Mesendoderm (in vitro differentiated cells): ENCODE data around the gene IPP.
A peak's percentile ranks its signal among the peaks of the same experiment; 100 is the strongest.

Experiments used
- DNase-seq: peaks from one replicate; pipeline ENCODE4 v3.0.0; 2013
- H2AK5ac ChIP-seq: 2 replicates; pipeline ENCODE4 v1.6.1; 2013; ENCODE audit warnings: low read length, inconsistent platforms
- H2BK120ac ChIP-seq: 2 replicates; pipeline ENCODE4 v1.6.1; 2013; ENCODE audit warnings: low read depth, mild to moderate bottlenecking, low read length, moderate library complexity, mixed read lengths
- H2BK15ac ChIP-seq: replicated peaks from 2 replicates; pipeline ENCODE4 v1.6.1; 2013; ENCODE audit warnings: low read depth, mild to moderate bottlenecking, moderate library complexity
- H2BK5ac ChIP-seq: 2 replicates; pipeline ENCODE4 v1.6.1; 2013; ENCODE audit warnings: low read length, inconsistent platforms
- H3K18ac ChIP-seq: 2 replicates; pipeline ENCODE4 v1.6.1; 2013; ENCODE audit warnings: mild to moderate bottlenecking, low read length, mixed read lengths
- H3K23ac ChIP-seq: one replicate; pipeline ENCODE4 v1.6.1; 2013; ENCODE audit warnings: low read length
- H3K27ac ChIP-seq: 2 replicates; pipeline ENCODE4 v1.5.1; 2013; ENCODE audit warnings: low read depth, mild to moderate bottlenecking, inconsistent platforms, low read length, moderate library complexity
- H3K27me3 ChIP-seq: 2 replicates; pipeline ENCODE4 v1.6.1; 2013; ENCODE audit warnings: low read length, control low read depth, mild to moderate bottlenecking, inconsistent platforms; ENCODE audit not compliant: insufficient read depth, poor library complexity
- H3K36me3 ChIP-seq: 2 replicates; pipeline ENCODE4 v1.6.1; 2013; ENCODE audit warnings: low read length, inconsistent platforms; ENCODE audit not compliant: control insufficient read depth, insufficient read depth
- H3K4ac ChIP-seq: one replicate; pipeline ENCODE4 v1.6.1; 2013; ENCODE audit warnings: low read depth, mild to moderate bottlenecking, low read length, moderate library complexity
- H3K4me1 ChIP-seq: 2 replicates; pipeline ENCODE4 v1.6.1; 2013; ENCODE audit warnings: low read depth, low read length, inconsistent platforms; ENCODE audit not compliant: control insufficient read depth
- H3K4me2 ChIP-seq: 2 replicates; pipeline ENCODE4 v1.6.1; 2013; ENCODE audit warnings: low read length
- H3K4me3 ChIP-seq: 2 replicates; pipeline ENCODE4 v1.5.1; 2013; ENCODE audit warnings: mild to moderate bottlenecking, low read length
- H3K56ac ChIP-seq: one replicate; pipeline ENCODE4 v1.6.1; 2013; ENCODE audit warnings: low read length
- H3K79me1 ChIP-seq: 2 replicates; pipeline ENCODE4 v1.6.1; 2013; ENCODE audit warnings: low read length, inconsistent platforms
- H3K79me2 ChIP-seq: 2 replicates; pipeline ENCODE4 v1.6.1; 2013; ENCODE audit warnings: mild to moderate bottlenecking, low read length; ENCODE audit not compliant: control insufficient read depth, insufficient read depth
- H3K9ac ChIP-seq: 2 replicates; pipeline ENCODE4 v1.6.1; 2013; ENCODE audit warnings: low read length, inconsistent platforms
- H4K5ac ChIP-seq: one replicate; pipeline ENCODE4 v1.6.1; 2013; ENCODE audit warnings: low read length
- H4K8ac ChIP-seq: one replicate; pipeline ENCODE4 v1.6.1; 2013; ENCODE audit warnings: low read depth, mild to moderate bottlenecking, control low read depth, low read length, moderate library complexity
- WGBS: extraction: QIAGEN DNeasy Blood & Tissue Kit; methylation state at CpG from one replicate; pipeline ENCODE4 v1.1.7; 2013; ENCODE audit warnings: low lambda C conversion rate, missing lambda C conversion rate; ENCODE audit not compliant: insufficient coverage; ENCODE audit errors: extremely low coverage; 5-methylcytosine and 5-hydroxymethylcytosine counted together

The IPP gene

GRCh38 chr1:45789601-45790000, 39.1 kb upstream of the IPP start:
- WGBS, result no CpG with 5 or more reads among the region's 2 CpGs
- no peak overlapping the region for H3K4me3 ChIP-seq
- no peak overlapping the region for H3K18ac ChIP-seq
- H2BK5ac ChIP-seq, result no peak overlapping the region
- H4K5ac ChIP-seq, result no peak overlapping the region
- no peak overlapping the region for H3K23ac ChIP-seq
- no peak overlapping the region for H2BK15ac ChIP-seq
- H3K56ac ChIP-seq, result no peak overlapping the region
- H2BK120ac ChIP-seq, result no peak overlapping the region
- no peaks in the 10 kb centered on the region for H3K27me3 ChIP-seq
- H3K79me1 ChIP-seq, result no peaks in the 10 kb centered on the region
- no peak overlapping the region for H3K27ac ChIP-seq
- H3K4me2 ChIP-seq, result no peak overlapping the region
- no peak overlapping the region for H2AK5ac ChIP-seq
- no peaks in the 10 kb centered on the region for H3K4me1 ChIP-seq
- no peak overlapping the region for H4K8ac ChIP-seq
- no peaks in the 10 kb centered on the region for H3K36me3 ChIP-seq
- H3K79me2 ChIP-seq, result no peaks in the 10 kb centered on the region
- H3K4ac ChIP-seq, result no peak overlapping the region
- H3K9ac ChIP-seq, result no peak overlapping the region
- DNase-seq, result no peak

- H2BK120ac ChIP-seq, result no peak overlapping the region
- H3K4me2 ChIP-seq, result no peak overlapping the region
- no peaks in the 10 kb centered on the region for H3K27me3 ChIP-seq
- DNase-seq, result no peak
- no peak overlapping the region for H2BK15ac ChIP-seq
- H3K4me3 ChIP-seq, result no peak overlapping the region
- no peaks in the 10 kb centered on the region for H3K36me3 ChIP-seq
- H3K56ac ChIP-seq, result no peak overlapping the region
- no peaks in the 10 kb centered on the region for H3K79me1 ChIP-seq
- no peak overlapping the region for H4K8ac ChIP-seq
- H3K23ac ChIP-seq, result no peak overlapping the region
- no peak overlapping the region for H4K5ac ChIP-seq
- H3K4me1 ChIP-seq, result no peaks in the 10 kb centered on the region
- no peak overlapping the region for H3K9ac ChIP-seq
- WGBS, result no CpG with 5 or more reads among the region's 4 CpGs
- no peak overlapping the region for H3K27ac ChIP-seq
- H2AK5ac ChIP-seq, result no peak overlapping the region
- no peaks in the 10 kb centered on the region for H3K79me2 ChIP-seq
- no peak overlapping the region for H3K18ac ChIP-seq
- H3K4ac ChIP-seq, result no peak overlapping the region
- H2BK5ac ChIP-seq, result no peak overlapping the region
Observed at GRCh38 chr1:45787905-45788304, 37.5 kb upstream of the IPP start.

GRCh38 chr1:45785583-45785982, 35.1 kb upstream of the IPP start:
- WGBS, result no CpG with 5 or more reads among the region's 4 CpGs

GRCh38 chr1:45775794-45776193, 25.3 kb upstream of the IPP start:
- no peaks in the 10 kb centered on the region for H3K36me3 ChIP-seq
- no peak overlapping the region for H3K56ac ChIP-seq
- no peak overlapping the region for H2BK15ac ChIP-seq
- H3K4me3 ChIP-seq, result no peak overlapping the region
- WGBS, result no CpG with 5 or more reads among the region's 3 CpGs
- no peak overlapping the region for H3K23ac ChIP-seq
- no peak for DNase-seq
- H2BK5ac ChIP-seq, result no peak overlapping the region
- no peak overlapping the region for H4K5ac ChIP-seq
- no peak overlapping the region for H3K4me2 ChIP-seq
- no peak overlapping the region for H3K9ac ChIP-seq
- H3K79me1 ChIP-seq, result no peaks in the 10 kb centered on the region
- no peak overlapping the region for H3K4ac ChIP-seq
- H3K27ac ChIP-seq, result no peak overlapping the region
- H3K79me2 ChIP-seq, result no peaks in the 10 kb centered on the region
- H3K18ac ChIP-seq, result no peak overlapping the region
- H2AK5ac ChIP-seq, result no peak overlapping the region
- H3K27me3 ChIP-seq, result no peaks in the 10 kb centered on the region
- H2BK120ac ChIP-seq, result no peak overlapping the region
- no peak overlapping the region for H4K8ac ChIP-seq
- no peaks in the 10 kb centered on the region for H3K4me1 ChIP-seq

More at GRCh38 chr1:45785583-45785982, 35.1 kb upstream of the IPP start:
- Histone ChIP-seq H4K8ac (no peak overlapping the region), H3K18ac (no peak overlapping the region), H3K4me3 (no peak overlapping the region), H3K27me3 (no peaks in the 10 kb centered on the region), H2BK120ac (no peak overlapping the region), H3K79me1 (no peaks in the 10 kb centered on the region), H3K79me2 (no peaks in the 10 kb centered on the region), H3K4me1 (no peaks in the 10 kb centered on the region), H3K9ac (no peak overlapping the region), H3K4me2 (no peak overlapping the region), H3K4ac (no peak overlapping the region), H3K56ac (no peak overlapping the region), H3K23ac (no peak overlapping the region), H3K36me3 (no peaks in the 10 kb centered on the region), H2BK15ac (no peak overlapping the region), H2BK5ac (no peak overlapping the region), H3K27ac (no peak overlapping the region), H2AK5ac (no peak overlapping the region), H4K5ac (no peak overlapping the region)
- DNase-seq, result no peak

GRCh38 chr1:45772971-45773370, 22.5 kb upstream of the IPP start:
- no peaks in the 10 kb centered on the region for H3K79me1 ChIP-seq

GRCh38 chr1:45769261-45769932, 18.9 kb upstream of the IPP start:
- no peak overlapping the region for H2AK5ac ChIP-seq
- no peak overlapping the region for H3K18ac ChIP-seq
- H2BK5ac ChIP-seq, result no peak overlapping the region
- no peaks in the 10 kb centered on the region for H3K4me1 ChIP-seq
- no peak overlapping the region for H3K23ac ChIP-seq
- no peak overlapping the region for H3K9ac ChIP-seq
- no peak overlapping the region for H3K27ac ChIP-seq
- no peak overlapping the region for H4K5ac ChIP-seq
- peak; percentile 23 for DNase-seq
- H3K36me3 ChIP-seq, result no peaks in the 10 kb centered on the region
- H3K56ac ChIP-seq, result no peak overlapping the region
- no peaks in the 10 kb centered on the region for H3K27me3 ChIP-seq
- H3K4me2 ChIP-seq, result no peak overlapping the region
- no peak overlapping the region for H2BK120ac ChIP-seq
- no peak overlapping the region for H3K4me3 ChIP-seq
- WGBS, result no CpG with 5 or more reads among the region's 4 CpGs
- no peaks in the 10 kb centered on the region for H3K79me2 ChIP-seq
- no peak overlapping the region for H2BK15ac ChIP-seq
- no peaks in the 10 kb centered on the region for H3K79me1 ChIP-seq
- H4K8ac ChIP-seq, result no peak overlapping the region
- no peak overlapping the region for H3K4ac ChIP-seq

More at GRCh38 chr1:45772971-45773370, 22.5 kb upstream of the IPP start:
- Histone ChIP-seq H3K18ac (no peak overlapping the region), H3K4me3 (no peak overlapping the region), H4K5ac (no peak overlapping the region), H3K4me1 (no peaks in the 10 kb centered on the region), H3K36me3 (no peaks in the 10 kb centered on the region), H3K4ac (no peak overlapping the region), H3K27me3 (no peaks in the 10 kb centered on the region), H3K9ac (no peak overlapping the region), H3K79me2 (no peaks in the 10 kb centered on the region), H2BK5ac (no peak overlapping the region), H3K4me2 (no peak overlapping the region), H2BK120ac (no peak overlapping the region), H2AK5ac (no peak overlapping the region), H4K8ac (no peak overlapping the region), H2BK15ac (no peak overlapping the region), H3K23ac (no peak overlapping the region), H3K27ac (no peak overlapping the region), H3K56ac (no peak overlapping the region)
- DNase-seq, result no peak
- WGBS, result no CpG with 5 or more reads among the region's 3 CpGs
